WTC11 (cell line): ENCODE data around the gene AGBL4. TPM values are rescaled to one million over a fixed set of nuclear protein-coding genes. Genes with fewer than 3 reads are reported as not detected.

Experiments used
- ATAC-seq: fragments of 200-7000 bp; cut with Tn5 transposase; 2 replicates; pipeline ENCODE4 v1.10.0; 2021; ENCODE audit warnings: mild to moderate bottlenecking, moderate library complexity
- CTCF ChIA-PET: fragments of 300-600 bp; sonication (Branson Sonifier 250); formaldehyde crosslinking; loops from one replicate; lab custom pipeline; 2021; ENCODE audit warnings: antibody characterized with exemption; lab: Charles Lee
- POLR2A ChIA-PET: fragments of 350-600 bp; sonication (Branson Sonifier 250); formaldehyde crosslinking; loops from one replicate; lab custom pipeline; 2021; ENCODE audit warnings: antibody characterized with exemption; lab: Charles Lee
- DNase-seq: peaks from one replicate; pipeline ENCODE4 v3.0.0; 2021; ENCODE audit warnings: low spot score
- H3K27ac Mint-ChIP-seq: 2 replicates; pipeline ENCODE4 v1.8.0; 2021; ENCODE audit warnings: mixed read lengths
- H3K27me3 Mint-ChIP-seq: 2 replicates; pipeline ENCODE4 v1.8.0; 2021; ENCODE audit warnings: low read depth, mild to moderate bottlenecking, moderate library complexity, mixed read lengths
- H3K36me3 Mint-ChIP-seq: 2 replicates; pipeline ENCODE4 v1.8.0; 2021; ENCODE audit warnings: mixed read lengths
- H3K4me1 Mint-ChIP-seq: 2 replicates; pipeline ENCODE4 v1.8.0; 2022; ENCODE audit warnings: mixed read lengths
- H3K4me3 Mint-ChIP-seq: 2 replicates; pipeline ENCODE4 v1.8.0; 2021; ENCODE audit warnings: mild to moderate bottlenecking, moderate library complexity, mixed read lengths
- H3K9me3 Mint-ChIP-seq: 2 replicates; pipeline ENCODE4 v1.8.0; 2021; ENCODE audit warnings: mixed read lengths
- CREB1 ChIP-seq: sonication (generic); formaldehyde crosslinking; IDR thresholded peaks from 2 replicates; pipeline ENCODE4 v1.8.0; 2023; ENCODE audit warnings: mild to moderate bottlenecking, missing genetic modification reagents
- HMGA2 ChIP-seq: fragments of 250-450 bp; sonication (Bioruptor Pico); IDR thresholded peaks from 2 replicates; pipeline ENCODE4 v1.4.0; 2021; ENCODE audit warnings: mild to moderate bottlenecking, moderate library complexity
- IRF2 ChIP-seq: sonication (generic); formaldehyde crosslinking; IDR thresholded peaks from 2 replicates; pipeline ENCODE4 v1.8.0; 2022; ENCODE audit warnings: low read depth, missing genetic modification reagents, borderline replicate concordance
- JUN ChIP-seq: sonication (generic); formaldehyde crosslinking; IDR thresholded peaks from 2 replicates; pipeline ENCODE4 v1.8.0; 2023; ENCODE audit warnings: mild to moderate bottlenecking, missing genetic modification reagents
- MXD4 ChIP-seq: fragments of 250-450 bp; sonication (Bioruptor Pico); IDR thresholded peaks from 2 replicates; pipeline ENCODE4 v1.8.0; 2021; ENCODE audit warnings: mild to moderate bottlenecking, moderate library complexity, borderline replicate concordance
- NFATC4 ChIP-seq: fragments of 250-450 bp; sonication (Bioruptor Pico); IDR thresholded peaks from 2 replicates; pipeline ENCODE4 v1.9.0; 2021; ENCODE audit warnings: mild to moderate bottlenecking
- NFYB ChIP-seq: sonication (generic); formaldehyde crosslinking; conservative IDR thresholded peaks from 2 replicates; pipeline ENCODE4 v1.8.0; 2022; ENCODE audit warnings: low read depth, missing genetic modification reagents
- NR1H2 ChIP-seq: sonication (generic); formaldehyde crosslinking; IDR thresholded peaks from 2 replicates; pipeline ENCODE4 v1.9.0; 2021; ENCODE audit warnings: mild to moderate bottlenecking, moderate library complexity, missing genetic modification reagents
- NR2C2 ChIP-seq: sonication (generic); formaldehyde crosslinking; IDR thresholded peaks from 2 replicates; pipeline ENCODE4 v1.8.0; 2022; ENCODE audit warnings: mild to moderate bottlenecking, missing genetic modification reagents
- NR3C1 ChIP-seq: sonication (generic); formaldehyde crosslinking; conservative IDR thresholded peaks from 2 replicates; pipeline ENCODE4 v1.8.1; 2023; ENCODE audit warnings: low read depth, mild to moderate bottlenecking, missing genetic modification reagents
- SOX15 ChIP-seq: fragments of 250-450 bp; sonication (Bioruptor Pico); IDR thresholded peaks from 2 replicates; pipeline ENCODE4 v1.9.0; 2021; ENCODE audit warnings: mild to moderate bottlenecking
- ZNF121 ChIP-seq: sonication (generic); formaldehyde crosslinking; IDR thresholded peaks from 2 replicates; pipeline ENCODE4 v1.8.0; 2023; ENCODE audit warnings: missing genetic modification reagents
- ZNF396 ChIP-seq: fragments of 250-450 bp; sonication (Bioruptor Pico); IDR thresholded peaks from 2 replicates; pipeline ENCODE4 v1.8.0; 2021; ENCODE audit warnings: mild to moderate bottlenecking, moderate library complexity, borderline replicate concordance
- ZNF416 ChIP-seq: fragments of 250-450 bp; sonication (Bioruptor Pico); IDR thresholded peaks from 2 replicates; pipeline ENCODE4 v1.9.0; 2021; ENCODE audit warnings: mild to moderate bottlenecking, inconsistent platforms
- total RNA-seq: library from RNA; stranded (reverse); gene quantifications from 3 replicates; pipeline ENCODE4 v1.2.3, GENCODE V29; 2021
- TF ChIP-seq, protein P1 (sequence below): sonication (generic); formaldehyde crosslinking; IDR thresholded peaks from 2 replicates; pipeline ENCODE4 v1.8.1; 2022; ENCODE audit warnings: mild to moderate bottlenecking, moderate library complexity, missing genetic modification reagents
- TF ChIP-seq, protein P2 (sequence below): sonication (generic); formaldehyde crosslinking; IDR thresholded peaks from 2 replicates; pipeline ENCODE4 v1.8.0; 2023; ENCODE audit warnings: missing genetic modification reagents, mild to moderate bottlenecking, borderline replicate concordance
- TF ChIP-seq, protein P3 (sequence below): sonication (generic); formaldehyde crosslinking; IDR thresholded peaks from 2 replicates; pipeline ENCODE4 v1.8.0; 2023; ENCODE audit warnings: missing genetic modification reagents
- TF ChIP-seq, protein P4 (sequence below): sonication (generic); formaldehyde crosslinking; conservative IDR thresholded peaks from 2 replicates; pipeline ENCODE4 v1.8.1; 2023; ENCODE audit warnings: mild to moderate bottlenecking, low read depth, missing genetic modification reagents, moderate library complexity
- TF ChIP-seq, protein P5 (sequence below): sonication (generic); formaldehyde crosslinking; IDR thresholded peaks from 2 replicates; pipeline ENCODE4 v1.8.1; 2023; ENCODE audit warnings: mild to moderate bottlenecking, missing genetic modification reagents, moderate library complexity

Gene AGBL4
- total RNA-seq, 1 experiment from 2014 or later = 0.87 TPM

DNA sequence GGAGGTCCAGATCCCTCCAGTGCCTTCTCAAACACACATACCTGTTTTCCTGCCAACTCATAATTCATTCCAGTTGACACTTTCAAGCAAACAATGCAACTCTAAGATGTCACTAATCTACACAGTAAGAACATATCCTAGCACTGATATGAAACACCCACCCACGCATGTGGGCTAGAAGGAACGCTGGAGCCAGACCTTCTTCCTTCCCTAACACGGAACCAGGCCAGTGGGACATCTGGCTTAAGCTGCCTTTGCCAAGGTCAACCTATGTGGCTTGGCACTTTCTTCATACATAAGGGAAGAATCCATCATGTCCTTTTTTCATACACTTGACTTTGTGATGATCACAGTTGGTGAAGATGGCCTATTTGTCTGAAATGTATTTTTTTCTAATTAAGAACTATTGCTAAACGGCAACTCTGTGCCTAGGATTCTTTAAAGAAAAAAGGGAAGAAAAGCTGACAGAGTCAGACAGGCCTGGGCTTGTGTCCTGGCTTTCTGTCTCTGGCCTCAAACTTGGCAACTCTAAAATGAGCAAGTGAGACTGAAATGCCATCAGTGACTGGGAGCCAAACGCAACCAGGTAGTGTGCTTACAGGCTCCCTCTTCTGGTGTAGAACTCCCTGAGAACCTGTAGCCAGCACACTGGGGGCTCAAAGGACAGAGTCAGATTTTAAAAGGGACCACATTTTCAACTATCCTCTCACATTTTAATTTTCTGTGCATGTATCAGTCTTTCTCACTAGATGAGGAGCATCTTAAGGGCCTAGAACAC is 1154.4 kb downstream of the AGBL4 start:
- POLR2A ChIA-PET = no interaction called here
- Mint-ChIP-seq H3K27me3 (no peaks in the 10 kb centered on the region; the same call in 1 of the 2 replicates), H3K9me3 (no peaks in the 10 kb centered on the region), H3K4me3 (no peak overlapping the region), H3K36me3 (no peaks in the 10 kb centered on the region), H3K27ac (no peak overlapping the region), H3K4me1 (peaks cover 20% of the 10 kb centered on the region)
- CTCF ChIA-PET = interaction anchor here (1.0 kb wide), 1 partner anchor 296 kb away, joined by 5 read pairs; no protein-coding TSS in a partner anchor
- TF ChIP-seq NR1H2 (CRISPR knock-in tag) (no peak), NR2C2 (CRISPR knock-in tag) (no peak), ZNF396 (CRISPR knock-in tag) (no peak), HMGA2 (CRISPR knock-in tag) (no peak), NFYB (no peak), IRF2 (CRISPR knock-in tag) (no peak), ZNF121 (CRISPR knock-in tag) (no peak), ZNF416 (no peak), SOX15 (no peak), MXD4 (CRISPR knock-in tag) (no peak), NR3C1 (CRISPR knock-in tag) (no peak), JUN (no peak), CREB1 (CRISPR knock-in tag) (no peak)
- TF ChIP-seq, protein P1, sequence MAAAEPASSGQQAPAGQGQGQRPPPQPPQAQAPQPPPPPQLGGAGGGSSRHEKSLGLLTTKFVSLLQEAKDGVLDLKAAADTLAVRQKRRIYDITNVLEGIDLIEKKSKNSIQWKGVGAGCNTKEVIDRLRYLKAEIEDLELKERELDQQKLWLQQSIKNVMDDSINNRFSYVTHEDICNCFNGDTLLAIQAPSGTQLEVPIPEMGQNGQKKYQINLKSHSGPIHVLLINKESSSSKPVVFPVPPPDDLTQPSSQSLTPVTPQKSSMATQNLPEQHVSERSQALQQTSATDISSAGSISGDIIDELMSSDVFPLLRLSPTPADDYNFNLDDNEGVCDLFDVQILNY = no peak
- TF ChIP-seq, protein P2, sequence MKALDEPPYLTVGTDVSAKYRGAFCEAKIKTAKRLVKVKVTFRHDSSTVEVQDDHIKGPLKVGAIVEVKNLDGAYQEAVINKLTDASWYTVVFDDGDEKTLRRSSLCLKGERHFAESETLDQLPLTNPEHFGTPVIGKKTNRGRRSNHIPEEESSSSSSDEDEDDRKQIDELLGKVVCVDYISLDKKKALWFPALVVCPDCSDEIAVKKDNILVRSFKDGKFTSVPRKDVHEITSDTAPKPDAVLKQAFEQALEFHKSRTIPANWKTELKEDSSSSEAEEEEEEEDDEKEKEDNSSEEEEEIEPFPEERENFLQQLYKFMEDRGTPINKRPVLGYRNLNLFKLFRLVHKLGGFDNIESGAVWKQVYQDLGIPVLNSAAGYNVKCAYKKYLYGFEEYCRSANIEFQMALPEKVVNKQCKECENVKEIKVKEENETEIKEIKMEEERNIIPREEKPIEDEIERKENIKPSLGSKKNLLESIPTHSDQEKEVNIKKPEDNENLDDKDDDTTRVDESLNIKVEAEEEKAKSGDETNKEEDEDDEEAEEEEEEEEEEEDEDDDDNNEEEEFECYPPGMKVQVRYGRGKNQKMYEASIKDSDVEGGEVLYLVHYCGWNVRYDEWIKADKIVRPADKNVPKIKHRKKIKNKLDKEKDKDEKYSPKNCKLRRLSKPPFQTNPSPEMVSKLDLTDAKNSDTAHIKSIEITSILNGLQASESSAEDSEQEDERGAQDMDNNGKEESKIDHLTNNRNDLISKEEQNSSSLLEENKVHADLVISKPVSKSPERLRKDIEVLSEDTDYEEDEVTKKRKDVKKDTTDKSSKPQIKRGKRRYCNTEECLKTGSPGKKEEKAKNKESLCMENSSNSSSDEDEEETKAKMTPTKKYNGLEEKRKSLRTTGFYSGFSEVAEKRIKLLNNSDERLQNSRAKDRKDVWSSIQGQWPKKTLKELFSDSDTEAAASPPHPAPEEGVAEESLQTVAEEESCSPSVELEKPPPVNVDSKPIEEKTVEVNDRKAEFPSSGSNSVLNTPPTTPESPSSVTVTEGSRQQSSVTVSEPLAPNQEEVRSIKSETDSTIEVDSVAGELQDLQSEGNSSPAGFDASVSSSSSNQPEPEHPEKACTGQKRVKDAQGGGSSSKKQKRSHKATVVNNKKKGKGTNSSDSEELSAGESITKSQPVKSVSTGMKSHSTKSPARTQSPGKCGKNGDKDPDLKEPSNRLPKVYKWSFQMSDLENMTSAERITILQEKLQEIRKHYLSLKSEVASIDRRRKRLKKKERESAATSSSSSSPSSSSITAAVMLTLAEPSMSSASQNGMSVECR (CRISPR knock-in tag) = no peak
- TF ChIP-seq, protein P3, sequence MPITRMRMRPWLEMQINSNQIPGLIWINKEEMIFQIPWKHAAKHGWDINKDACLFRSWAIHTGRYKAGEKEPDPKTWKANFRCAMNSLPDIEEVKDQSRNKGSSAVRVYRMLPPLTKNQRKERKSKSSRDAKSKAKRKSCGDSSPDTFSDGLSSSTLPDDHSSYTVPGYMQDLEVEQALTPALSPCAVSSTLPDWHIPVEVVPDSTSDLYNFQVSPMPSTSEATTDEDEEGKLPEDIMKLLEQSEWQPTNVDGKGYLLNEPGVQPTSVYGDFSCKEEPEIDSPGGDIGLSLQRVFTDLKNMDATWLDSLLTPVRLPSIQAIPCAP = no peak
- TF ChIP-seq, protein P4, sequence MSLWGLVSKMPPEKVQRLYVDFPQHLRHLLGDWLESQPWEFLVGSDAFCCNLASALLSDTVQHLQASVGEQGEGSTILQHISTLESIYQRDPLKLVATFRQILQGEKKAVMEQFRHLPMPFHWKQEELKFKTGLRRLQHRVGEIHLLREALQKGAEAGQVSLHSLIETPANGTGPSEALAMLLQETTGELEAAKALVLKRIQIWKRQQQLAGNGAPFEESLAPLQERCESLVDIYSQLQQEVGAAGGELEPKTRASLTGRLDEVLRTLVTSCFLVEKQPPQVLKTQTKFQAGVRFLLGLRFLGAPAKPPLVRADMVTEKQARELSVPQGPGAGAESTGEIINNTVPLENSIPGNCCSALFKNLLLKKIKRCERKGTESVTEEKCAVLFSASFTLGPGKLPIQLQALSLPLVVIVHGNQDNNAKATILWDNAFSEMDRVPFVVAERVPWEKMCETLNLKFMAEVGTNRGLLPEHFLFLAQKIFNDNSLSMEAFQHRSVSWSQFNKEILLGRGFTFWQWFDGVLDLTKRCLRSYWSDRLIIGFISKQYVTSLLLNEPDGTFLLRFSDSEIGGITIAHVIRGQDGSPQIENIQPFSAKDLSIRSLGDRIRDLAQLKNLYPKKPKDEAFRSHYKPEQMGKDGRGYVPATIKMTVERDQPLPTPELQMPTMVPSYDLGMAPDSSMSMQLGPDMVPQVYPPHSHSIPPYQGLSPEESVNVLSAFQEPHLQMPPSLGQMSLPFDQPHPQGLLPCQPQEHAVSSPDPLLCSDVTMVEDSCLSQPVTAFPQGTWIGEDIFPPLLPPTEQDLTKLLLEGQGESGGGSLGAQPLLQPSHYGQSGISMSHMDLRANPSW (CRISPR knock-in tag) = no peak
- peak; percentile 16 for DNase-seq
- ATAC-seq = peak; percentile 44

DNA sequence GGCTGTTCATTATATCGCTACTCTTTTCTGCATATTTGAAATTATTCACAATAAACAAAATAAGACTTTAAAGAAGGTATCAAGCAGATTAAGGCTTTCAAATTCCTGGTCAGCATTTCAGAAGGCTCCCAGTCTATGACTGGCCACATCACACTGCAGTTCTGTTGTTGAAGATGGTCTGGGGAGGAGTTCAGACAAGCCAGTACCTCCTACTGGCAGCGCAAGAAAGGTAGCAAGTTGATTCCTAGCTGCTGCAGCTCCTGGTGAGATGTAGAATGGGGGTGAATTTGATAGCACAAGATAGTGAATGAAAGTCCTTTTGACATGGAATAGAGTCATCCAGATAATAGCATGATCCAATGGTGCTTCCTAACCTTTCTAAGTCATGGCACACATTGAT is 1158.8 kb downstream of the AGBL4 start:
- CTCF ChIA-PET = interaction anchor here (1.0 to 1.2 kb wide), 4 partner anchors 9 to 292 kb away, joined by 3 to 8 read pairs (median 4); no protein-coding TSS in a partner anchor
- peak; percentile 71 for ATAC-seq
- TF ChIP-seq NFATC4 = no peak
- TF ChIP-seq ZNF396 (CRISPR knock-in tag) = no peak
- TF ChIP-seq, protein P5, sequence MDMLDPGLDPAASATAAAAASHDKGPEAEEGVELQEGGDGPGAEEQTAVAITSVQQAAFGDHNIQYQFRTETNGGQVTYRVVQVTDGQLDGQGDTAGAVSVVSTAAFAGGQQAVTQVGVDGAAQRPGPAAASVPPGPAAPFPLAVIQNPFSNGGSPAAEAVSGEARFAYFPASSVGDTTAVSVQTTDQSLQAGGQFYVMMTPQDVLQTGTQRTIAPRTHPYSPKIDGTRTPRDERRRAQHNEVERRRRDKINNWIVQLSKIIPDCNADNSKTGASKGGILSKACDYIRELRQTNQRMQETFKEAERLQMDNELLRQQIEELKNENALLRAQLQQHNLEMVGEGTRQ = no peak
- TF ChIP-seq, protein P2 (CRISPR knock-in tag) = no peak

More for the DNA sequence above, 1158.8 kb downstream of the AGBL4 start:
- no peaks in the 10 kb centered on the region for H3K4me1 Mint-ChIP-seq
- H3K27ac Mint-ChIP-seq = no peak overlapping the region
- POLR2A ChIA-PET = no interaction called here
- H3K36me3 Mint-ChIP-seq = peaks cover 7% of the 10 kb centered on the region
- no peaks in the 10 kb centered on the region; the same call in 1 of the 2 replicates for H3K27me3 Mint-ChIP-seq
- H3K9me3 Mint-ChIP-seq = peaks cover 24% of the 10 kb centered on the region
- H3K4me3 Mint-ChIP-seq = no peak overlapping the region
- no peak for DNase-seq
